PC-9 (cell line): ENCODE results near the gene EFCAB13.
"Not testable (repeated sequence)": the region's sequence is repeated elsewhere in the genome, so short reads cannot be mapped to it uniquely, and the experiment has no call there.

Experiments used
- EZH2 ChIP-seq: fragments of 200-600 bp; sonication (generic); IDR thresholded peaks from 2 replicates; pipeline ENCODE4 v1.8.0; 2017; ENCODE audit warnings: antibody characterized with exemption, low read depth
- TF ChIP-seq, protein P1 (sequence below): fragments of 200-600 bp; sonication (generic); conservative IDR thresholded peaks from 2 replicates; pipeline ENCODE4 v1.6.1; 2017; ENCODE audit warnings: mixed run types, antibody characterized with exemption, mild to moderate bottlenecking, moderate library complexity

DNA sequence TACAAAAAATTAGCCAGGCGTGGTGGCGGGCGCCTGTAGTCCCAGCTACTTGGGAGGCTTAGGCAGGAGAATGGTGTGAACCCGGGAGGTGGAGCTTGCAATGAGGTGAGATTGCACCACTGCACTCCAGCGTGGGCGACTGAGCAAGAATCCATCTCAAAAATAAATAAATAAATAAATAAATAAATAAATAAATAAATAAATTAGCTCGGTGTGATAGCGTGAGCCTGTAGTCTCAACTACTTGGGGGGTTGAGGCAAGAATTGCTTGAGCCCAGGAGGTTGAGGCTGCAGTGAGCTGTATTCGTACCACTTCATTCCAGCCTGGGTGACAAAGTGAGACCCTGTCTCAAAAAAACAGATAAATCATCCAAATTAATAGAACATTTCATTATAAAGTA, 108.5 kb downstream of the EFCAB13 start:
- TF ChIP-seq, protein P1, sequence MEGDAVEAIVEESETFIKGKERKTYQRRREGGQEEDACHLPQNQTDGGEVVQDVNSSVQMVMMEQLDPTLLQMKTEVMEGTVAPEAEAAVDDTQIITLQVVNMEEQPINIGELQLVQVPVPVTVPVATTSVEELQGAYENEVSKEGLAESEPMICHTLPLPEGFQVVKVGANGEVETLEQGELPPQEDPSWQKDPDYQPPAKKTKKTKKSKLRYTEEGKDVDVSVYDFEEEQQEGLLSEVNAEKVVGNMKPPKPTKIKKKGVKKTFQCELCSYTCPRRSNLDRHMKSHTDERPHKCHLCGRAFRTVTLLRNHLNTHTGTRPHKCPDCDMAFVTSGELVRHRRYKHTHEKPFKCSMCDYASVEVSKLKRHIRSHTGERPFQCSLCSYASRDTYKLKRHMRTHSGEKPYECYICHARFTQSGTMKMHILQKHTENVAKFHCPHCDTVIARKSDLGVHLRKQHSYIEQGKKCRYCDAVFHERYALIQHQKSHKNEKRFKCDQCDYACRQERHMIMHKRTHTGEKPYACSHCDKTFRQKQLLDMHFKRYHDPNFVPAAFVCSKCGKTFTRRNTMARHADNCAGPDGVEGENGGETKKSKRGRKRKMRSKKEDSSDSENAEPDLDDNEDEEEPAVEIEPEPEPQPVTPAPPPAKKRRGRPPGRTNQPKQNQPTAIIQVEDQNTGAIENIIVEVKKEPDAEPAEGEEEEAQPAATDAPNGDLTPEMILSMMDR = not testable (repeated sequence)
- not testable (repeated sequence) for TF ChIP-seq EZH2
